Activated CD4-positive, alpha-beta T cell treated with anti-CD3 and anti-CD28 coated beads for 1 hour (primary cell): ENCODE results near the gene HMGB4.

Source experiments
- DNase-seq: peaks from one replicate; pipeline ENCODE4 v3.0.0-alpha.2; 2020

Gene HMGB4

GRCh38 chr1:33849211-33849610 is 14.7 kb upstream of the HMGB4 start:
- no peak for DNase-seq

DNA sequence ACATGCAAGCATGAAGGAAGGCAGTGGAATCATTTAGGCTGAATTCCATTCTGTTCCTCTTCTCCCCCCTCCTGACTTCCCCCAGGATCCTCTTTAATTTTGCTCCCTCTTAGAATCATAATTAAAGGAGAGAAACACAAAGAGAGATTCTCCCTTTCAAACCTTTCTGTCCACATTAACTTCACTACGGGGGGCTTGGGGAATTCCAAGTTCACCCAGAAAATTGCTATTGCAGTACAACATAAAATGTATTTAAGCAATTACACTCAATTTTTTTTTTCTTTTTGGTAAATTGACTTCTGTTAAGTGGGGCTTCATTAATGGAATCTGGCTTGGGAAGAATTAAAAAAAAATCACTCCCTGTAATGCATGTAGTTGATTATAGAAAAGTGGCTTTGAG is 13.4 kb upstream of the HMGB4 start:
- no peak for DNase-seq

GRCh38 chr1:33852711-33853110 is 11.2 kb upstream of the HMGB4 start:
- DNase-seq, result no peak

- DNase-seq, result no peak
Measured at GRCh38 chr1:33853431-33853830, 10.4 kb upstream of the HMGB4 start.

- DNase-seq, result no peak
Measured at GRCh38 chr1:33854091-33854490, 9.8 kb upstream of the HMGB4 start.

- no peak for DNase-seq
Measured at GRCh38 chr1:33860671-33861070, 3.2 kb upstream of the HMGB4 start.

DNA sequence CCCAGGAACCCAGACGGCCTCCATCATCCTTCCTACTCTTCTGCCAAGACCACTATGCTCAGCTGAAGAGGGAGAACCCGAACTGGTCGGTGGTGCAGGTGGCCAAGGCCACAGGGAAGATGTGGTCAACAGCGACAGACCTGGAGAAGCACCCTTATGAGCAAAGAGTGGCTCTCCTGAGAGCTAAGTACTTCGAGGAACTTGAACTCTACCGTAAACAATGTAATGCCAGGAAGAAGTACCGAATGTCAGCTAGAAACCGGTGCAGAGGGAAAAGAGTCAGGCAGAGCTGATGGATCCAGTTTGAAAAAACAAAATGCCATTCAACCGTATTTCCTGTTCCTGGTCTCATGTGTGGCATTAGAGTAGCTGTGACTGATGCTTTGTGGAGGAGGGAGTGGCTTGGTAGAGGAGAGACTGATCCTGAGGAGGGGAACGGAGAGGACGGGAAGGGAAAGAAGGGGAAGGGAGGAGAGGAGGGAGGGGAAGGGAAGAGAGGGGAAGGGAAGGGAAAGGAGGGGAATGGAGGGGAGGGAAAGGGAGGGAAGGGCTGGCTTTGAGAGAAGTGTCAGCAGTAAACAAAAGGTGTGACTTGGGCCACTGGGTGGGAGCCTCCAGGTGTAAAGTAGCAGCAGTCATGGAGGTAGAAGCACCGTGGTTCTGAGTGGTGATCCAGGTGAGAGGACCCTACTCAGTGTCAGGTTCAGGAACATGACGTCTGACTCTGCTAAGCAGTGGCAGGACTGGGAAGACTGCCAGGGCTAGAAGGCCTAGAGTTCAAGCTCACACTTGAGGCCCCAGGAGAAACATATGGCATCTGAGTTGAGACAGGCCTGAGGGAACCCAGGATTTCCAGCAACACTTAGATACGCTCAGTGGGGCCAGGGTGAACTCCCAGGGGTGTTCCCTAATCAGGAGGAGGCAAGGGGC is 846 bp downstream of the HMGB4 start:
- no peak for DNase-seq

DNA sequence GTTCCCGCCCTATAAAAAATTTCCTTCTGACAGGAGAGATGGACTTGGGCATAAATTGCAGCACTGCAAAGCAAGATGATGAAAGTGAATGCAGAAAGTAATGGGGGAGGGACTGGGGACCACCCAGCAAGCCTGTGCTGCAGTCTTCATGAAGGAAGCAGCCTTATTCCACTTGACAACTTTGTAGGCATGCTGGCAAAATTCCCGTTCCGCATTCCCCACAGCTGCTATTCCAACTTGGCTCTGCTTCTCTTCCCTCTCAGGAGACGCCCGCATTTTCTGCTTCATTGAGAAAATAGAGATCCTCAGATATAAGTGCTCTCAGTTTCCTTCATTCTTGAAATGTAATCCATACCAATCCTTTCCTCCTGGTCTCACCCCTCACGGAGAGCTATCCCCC is 2.4 kb downstream of the HMGB4 start:
- no peak for DNase-seq

- DNase-seq, result no peak
Measured at GRCh38 chr1:33867684-33868083, 3.8 kb downstream of the HMGB4 start.

- DNase-seq, result no peak
Measured at GRCh38 chr1:33872275-33872674, 8.4 kb downstream of the HMGB4 start.

DNA sequence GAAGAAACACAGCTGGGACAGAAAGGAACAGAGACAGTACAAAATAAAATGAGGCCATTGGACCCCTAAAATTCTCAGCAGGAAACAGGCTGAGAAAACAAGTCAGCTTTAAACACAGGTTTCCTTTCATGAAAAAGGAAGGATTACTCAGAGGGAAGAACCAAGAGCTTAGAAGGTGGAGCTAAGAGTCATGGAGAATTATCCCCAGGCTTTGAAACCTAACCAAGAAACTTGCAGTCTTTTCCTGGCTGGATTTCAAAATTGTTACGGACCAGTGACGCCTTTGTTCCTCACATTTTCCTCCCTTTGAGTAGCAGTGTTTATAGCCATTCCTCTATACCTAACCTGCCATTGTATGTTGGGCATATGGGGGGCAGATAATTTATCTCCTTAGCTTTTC is 8.8 kb downstream of the HMGB4 start:
- no peak for DNase-seq

DNA sequence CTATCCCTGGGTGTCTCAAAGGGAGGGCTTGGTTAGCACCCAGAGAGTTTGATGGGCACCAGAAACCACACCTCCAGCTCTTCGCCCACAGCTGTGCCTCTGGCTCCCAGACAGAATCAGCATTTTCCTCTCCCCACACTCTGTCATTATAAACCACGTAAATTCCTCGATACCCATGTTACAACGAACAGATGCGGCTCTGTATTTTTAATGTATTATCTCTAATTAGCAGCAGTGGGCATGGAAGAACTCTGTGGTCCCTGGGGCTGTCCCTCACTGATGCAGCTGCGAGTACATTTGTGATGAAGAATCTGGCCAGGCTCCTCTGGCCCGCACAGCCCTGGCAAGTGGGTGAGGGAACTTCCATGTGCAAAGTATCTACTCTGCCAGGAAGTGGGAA is 10.8 kb downstream of the HMGB4 start:
- DNase-seq, result no peak

DNA sequence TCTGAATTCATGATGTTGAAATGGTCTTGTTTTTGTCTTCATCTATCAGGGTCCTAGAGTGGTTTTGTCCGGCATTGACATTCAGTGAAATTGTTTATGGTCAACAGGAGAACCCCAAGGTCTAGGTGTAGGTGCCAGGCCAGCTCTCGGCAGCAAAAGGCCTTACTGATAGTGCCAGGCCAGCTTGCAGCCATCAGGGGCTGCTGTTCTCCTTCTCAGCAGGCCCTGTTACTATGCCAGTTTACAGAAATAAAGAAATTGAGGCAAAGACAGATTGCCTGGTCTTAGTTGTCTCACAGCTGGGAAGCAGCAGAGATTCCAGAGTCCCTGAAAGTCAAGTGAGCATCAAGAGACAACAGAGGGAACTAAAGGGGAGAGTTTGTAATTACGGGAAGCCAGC is 12.0 kb downstream of the HMGB4 start:
- no peak for DNase-seq

DNA sequence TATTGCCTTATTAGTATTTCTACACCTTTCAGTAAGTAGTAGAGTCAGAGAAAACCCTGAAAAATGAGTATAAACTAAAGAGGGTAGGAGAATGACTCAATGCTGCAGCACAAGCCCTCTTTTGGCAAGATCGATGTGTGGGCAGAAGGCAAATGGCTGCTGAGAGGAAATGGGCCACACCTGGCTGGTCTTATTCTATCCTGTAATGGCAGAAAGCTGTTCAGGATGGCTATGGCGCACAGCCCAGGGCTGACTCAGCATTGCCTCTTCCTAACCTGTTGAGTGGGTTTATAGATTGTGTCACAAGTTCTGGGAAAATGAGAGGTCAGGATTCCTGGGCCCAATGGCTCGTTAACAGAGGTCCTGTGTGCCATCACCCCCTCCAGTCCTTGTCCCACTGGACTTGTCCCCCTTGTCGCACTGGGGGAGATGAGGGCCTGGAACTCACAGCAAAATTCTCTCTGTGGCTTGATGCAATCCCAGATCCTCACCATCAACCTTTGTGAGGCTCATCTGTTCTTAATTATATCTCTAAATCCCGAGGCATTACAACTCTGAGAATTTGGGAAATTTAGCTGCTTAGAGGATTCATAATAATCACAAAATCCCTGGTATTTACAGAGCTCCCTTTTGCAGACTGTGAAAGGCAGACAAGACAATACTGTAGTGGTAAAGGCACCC is 13.2 kb downstream of the HMGB4 start:
- DNase-seq, result no peak

DNA sequence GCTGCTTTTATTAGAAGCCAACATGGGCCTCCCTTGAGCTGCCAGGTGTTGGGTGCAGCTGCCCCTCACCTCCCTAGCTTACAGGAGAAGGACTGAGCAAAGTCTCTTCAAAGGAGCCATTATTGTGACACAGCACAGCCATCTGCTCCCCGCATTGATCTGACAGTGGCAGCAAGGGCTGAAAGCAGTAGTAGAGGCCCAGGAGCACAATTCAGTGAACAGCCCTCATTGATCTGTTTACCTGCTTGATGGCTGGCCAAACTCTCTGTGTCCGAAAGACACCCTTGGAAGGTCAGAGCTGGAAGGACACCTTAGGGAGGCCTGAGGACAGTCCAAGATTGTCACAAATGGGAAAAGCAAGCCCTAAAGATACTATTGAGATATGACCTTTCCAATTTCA is 14.5 kb downstream of the HMGB4 start:
- no peak for DNase-seq

DNA sequence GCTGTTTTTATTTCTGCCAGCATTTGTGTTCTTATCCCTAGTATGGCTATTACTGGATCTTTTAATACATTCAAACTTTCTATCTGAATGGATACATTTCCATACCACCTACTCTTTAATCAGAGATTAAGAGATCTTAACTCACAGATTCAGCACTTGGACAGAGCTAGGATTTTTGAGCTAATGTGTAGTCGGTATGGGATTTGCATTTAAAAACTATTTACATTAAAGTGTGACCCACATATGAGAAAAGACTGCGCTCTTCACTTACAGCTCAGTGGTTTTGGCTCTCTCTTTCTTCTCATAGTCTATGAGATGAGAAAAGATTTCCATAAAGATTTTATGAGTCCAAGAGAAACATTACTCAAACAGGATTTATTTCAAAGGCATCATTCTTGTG is 16.4 kb downstream of the HMGB4 start:
- DNase-seq, result no peak

DNA sequence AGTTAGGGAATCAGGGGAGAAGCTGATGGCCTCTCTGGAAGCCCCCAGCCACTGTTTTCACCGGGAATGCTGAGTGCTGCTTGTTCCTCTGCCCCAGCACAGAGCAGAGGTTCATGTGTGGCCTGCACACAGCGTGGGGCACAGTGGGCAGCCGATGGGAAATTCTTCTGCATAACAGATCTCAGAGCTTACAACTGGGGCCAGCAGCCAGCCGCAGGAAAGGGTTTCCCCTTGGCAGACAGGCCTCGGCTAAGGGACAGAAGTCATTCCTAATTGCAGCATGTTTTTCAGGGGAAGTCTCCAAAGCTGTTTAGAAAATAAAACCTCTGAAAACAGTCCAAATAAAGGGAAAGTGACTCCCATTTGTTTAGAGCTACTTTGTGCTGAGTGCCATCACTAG is 22.6 kb downstream of the HMGB4 start:
- no peak for DNase-seq

DNA sequence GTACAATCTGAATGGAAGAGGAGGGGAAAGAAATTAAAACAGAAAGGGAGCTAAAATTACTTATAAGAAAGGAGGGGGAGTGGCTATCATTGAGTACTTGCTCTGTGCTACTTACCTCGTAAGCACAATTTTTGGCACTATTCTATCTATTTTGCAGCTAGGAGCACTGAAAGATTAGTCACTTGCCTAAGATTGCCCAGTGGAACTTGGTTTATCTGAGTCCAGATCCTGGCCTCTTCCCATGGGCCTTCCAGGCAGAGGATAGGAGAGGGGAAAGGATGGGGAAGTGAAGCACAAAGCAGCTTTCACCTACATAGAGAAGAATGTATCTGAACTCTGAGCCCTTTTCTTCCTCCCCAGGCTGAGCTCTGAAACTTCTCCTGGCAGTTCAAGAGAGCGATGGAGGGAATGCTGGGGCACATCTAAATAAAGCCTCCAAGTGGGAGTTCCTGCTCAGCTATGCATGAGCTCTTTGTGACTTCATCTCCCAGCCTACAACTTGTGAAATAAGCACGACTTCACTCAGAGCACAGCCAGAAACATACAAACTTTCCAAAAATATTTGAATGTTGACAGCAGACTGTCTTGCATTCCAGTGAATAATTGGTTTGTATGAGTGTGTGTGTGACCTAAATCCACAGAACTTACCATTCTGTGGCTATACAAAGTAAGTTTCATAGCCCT is 29.4 kb downstream of the HMGB4 start:
- no peak for DNase-seq

GRCh38 chr1:33895396-33895795 is 31.5 kb downstream of the HMGB4 start:
- DNase-seq, result no peak

DNA sequence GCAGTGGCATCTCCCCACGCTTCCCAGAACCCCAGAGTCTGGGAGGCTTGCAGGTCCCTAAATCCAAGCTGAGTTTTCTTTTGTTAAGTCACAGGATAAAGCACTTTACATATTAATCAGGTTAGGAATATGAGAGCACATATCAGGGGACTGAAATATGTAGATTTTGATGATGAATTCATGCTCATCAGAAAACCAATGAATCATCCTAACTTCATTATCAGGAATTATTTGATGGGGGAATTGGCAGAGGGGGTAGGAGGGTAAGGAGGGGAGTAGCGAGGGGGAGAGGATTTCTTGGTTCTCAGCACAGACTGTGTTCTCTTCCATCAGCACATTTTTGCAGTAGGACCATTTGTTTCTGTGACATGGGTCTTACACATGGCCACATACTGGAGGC is 32.1 kb downstream of the HMGB4 start:
- DNase-seq, result no peak

DNA sequence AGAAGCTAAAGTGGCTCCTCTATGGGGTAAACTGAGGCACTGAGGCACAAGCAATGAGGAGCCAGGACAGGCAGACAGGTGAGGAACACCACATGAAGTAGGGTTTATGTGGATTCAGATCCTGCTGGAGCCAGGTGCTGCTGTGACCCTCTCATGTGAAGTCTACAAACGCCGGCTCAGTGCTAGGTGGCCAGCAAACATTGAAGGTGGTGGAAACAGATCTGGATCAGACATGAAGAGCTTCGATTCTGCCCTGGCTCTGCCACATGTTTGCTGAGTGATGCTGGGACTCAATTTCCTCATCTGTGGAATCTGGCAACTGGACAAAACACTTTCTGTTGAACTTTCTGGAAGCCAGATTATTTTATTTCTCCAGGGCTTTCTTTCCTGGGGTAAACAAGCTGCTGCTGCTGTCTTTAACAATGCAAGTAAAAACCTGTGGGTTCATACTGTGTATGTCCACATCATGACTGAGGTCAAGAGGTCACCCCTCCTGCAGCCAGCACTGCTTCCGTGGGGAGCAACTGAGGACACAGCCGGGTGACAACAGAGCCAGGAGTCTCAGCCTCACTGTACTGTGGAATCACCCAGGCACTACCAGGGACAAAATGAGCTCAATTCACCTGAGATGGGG is 33.3 kb downstream of the HMGB4 start:
- no peak for DNase-seq

- DNase-seq, result no peak
Measured at GRCh38 chr1:33898406-33898805, 34.5 kb downstream of the HMGB4 start.

DNA sequence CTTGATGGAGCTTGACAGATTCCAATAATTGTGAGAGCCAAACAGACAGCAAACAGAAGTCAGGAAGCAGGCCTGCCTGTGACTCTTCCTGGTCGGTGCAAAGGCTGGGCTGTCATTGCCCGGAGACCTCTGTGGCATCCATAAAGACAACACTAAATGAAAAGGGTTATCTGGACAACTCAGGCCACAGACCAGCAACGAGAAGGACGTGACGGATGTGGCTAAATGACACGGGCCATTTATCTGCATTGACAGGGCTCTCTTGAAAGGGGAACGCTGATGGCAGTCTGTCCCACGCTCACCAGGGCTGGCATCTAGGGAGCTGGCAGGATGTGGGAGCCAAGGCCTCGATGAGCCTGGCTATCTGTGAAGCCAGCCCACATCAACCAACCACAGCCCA is 35.0 kb downstream of the HMGB4 start:
- no peak for DNase-seq
